Prostate gland (tissue), 2 donors: ENCODE data around the gene KCNT2. TPM values are rescaled to one million over a fixed set of nuclear protein-coding genes. Genes with fewer than 3 reads are reported as not detected.

ENCODE experiments used
- DNase-seq: peaks from one replicate; pipeline ENCODE4 v3.0.0-alpha.2; 2019; ENCODE audit warnings: low spot score
- H3K27ac ChIP-seq, 2 donors: fragments of 200-600 bp; sonication (generic); 2 replicates each; pipeline ENCODE4 v1.5.1; 2017 to 2019
- H3K27me3 ChIP-seq: fragments of 200-600 bp; sonication (generic); replicated peaks from 2 replicates; pipeline ENCODE4 v1.5.1; 2019; ENCODE audit not compliant: insufficient read depth
- H3K36me3 ChIP-seq, 2 donors: fragments of 200-600 bp; sonication (generic); 1 replicate in 1 of 2; 2 replicates in 1 of 2; pipeline versions ENCODE4 v1.5.1 to v1.8.1; 2017 to 2019
- H3K4me1 ChIP-seq: fragments of 200-600 bp; sonication (generic); replicated peaks from 2 replicates; pipeline ENCODE4 v1.5.1; 2019
- H3K4me3 ChIP-seq, 2 donors: fragments of 200-600 bp; sonication (generic); 2 replicates each; pipeline ENCODE4 v1.5.1; 2017 to 2019
- H3K9me3 ChIP-seq: fragments of 200-600 bp; sonication (generic); 2 replicates; pipeline ENCODE4 v1.5.1; 2017
- CTCF ChIP-seq, 4 experiments: fragments of 200-600 bp in 2 of 4; fragments of 450-650 bp in 2 of 4; sonication (generic) in 2 of 4; IDR thresholded peaks; 1 replicate in 3 of 4; 2 replicates in 1 of 4; pipeline ENCODE4 v1.5.1; 2016 to 2019; ENCODE audit warnings: antibody characterized with exemption in 4 of 4, mild to moderate bottlenecking in 2 of 4, moderate library complexity in 2 of 4
- POLR2A ChIP-seq: fragments of 450-650 bp; IDR thresholded peaks from one replicate; pipeline ENCODE4 v1.6.1; 2016; ENCODE audit warnings: antibody characterized with exemption, mild to moderate bottlenecking
- POLR2AphosphoS5 ChIP-seq: sonication (generic); formaldehyde crosslinking; IDR thresholded peaks from one replicate; pipeline ENCODE4 v1.6.1; 2017; ENCODE audit warnings: antibody characterized with exemption
- WGBS: methylation state at CpG from one replicate; pipeline ENCODE4 v1.1.5; 2018; 5-methylcytosine and 5-hydroxymethylcytosine counted together
- intact Hi-C: fragments of 100-400 bp; cut with DNase I; formaldehyde crosslinking; loops from one replicate; pipeline ENCODE4 v1.14.2; 2022
- total RNA-seq, 2 donors: library from RNA; depleted of rRNA; stranded (reverse); fragments of >200 nt; gene quantifications; one replicate each; pipeline ENCODE4 v1.1.0, GENCODE V29; 2016

Gene KCNT2
- total RNA-seq, 2 donors from 2014 or later: 1.2 to 1.9 TPM

GRCh38 chr1:196464480-196464941, 143.7 kb downstream of the KCNT2 start:
- no peak for DNase-seq
- 54% methylated on average over 1 of the region's 1 CpG for WGBS

DNA sequence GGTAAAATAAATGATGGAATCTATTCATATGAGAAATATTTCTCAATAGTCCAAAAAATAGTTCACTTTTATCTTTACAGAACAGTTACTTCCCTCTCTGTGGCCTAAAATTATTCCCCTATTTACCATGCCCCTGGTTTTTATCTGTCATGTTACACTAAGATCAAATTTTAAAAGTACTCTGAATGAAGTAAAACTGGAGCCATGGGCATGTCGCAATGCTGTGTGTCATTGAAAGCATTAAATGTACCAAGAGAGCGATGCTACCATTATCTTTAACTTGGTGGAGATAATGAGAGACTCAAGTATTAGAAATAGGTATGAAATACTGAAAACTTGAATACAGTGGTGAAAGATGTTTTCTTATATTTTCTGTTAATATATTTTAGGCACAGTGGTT, 146.2 kb downstream of the KCNT2 start:
- intact Hi-C loops: no loop called here
- Histone ChIP-seq H3K4me1 (no peaks in the 10 kb centered on the region), H3K27ac (no peak overlapping the region), H3K9me3 (no peaks in the 10 kb centered on the region), H3K4me3 (no peak overlapping the region), H3K27me3 (no peaks in the 10 kb centered on the region), H3K36me3 (no peaks in the 10 kb centered on the region)
- 93% methylated on average over 2 of the region's 2 CpGs for WGBS
- DNase-seq: no peak
- TF ChIP-seq POLR2A (no peak), CTCF (IDR thresholded peaks at IDR 0.05) (no peak), POLR2AphosphoS5 (no peak)

More at GRCh38 chr1:196464480-196464941, 143.7 kb downstream of the KCNT2 start:
- Histone ChIP-seq H3K27ac (no peak overlapping the region), H3K36me3 (no peaks in the 10 kb centered on the region), H3K4me3 (no peak overlapping the region), H3K4me1 (no peaks in the 10 kb centered on the region), H3K27me3 (no peaks in the 10 kb centered on the region), H3K9me3 (no peaks in the 10 kb centered on the region)
- intact Hi-C loops: no loop called here
- TF ChIP-seq CTCF (IDR thresholded peaks at IDR 0.05) (no peak), POLR2AphosphoS5 (no peak), POLR2A (no peak)

DNA sequence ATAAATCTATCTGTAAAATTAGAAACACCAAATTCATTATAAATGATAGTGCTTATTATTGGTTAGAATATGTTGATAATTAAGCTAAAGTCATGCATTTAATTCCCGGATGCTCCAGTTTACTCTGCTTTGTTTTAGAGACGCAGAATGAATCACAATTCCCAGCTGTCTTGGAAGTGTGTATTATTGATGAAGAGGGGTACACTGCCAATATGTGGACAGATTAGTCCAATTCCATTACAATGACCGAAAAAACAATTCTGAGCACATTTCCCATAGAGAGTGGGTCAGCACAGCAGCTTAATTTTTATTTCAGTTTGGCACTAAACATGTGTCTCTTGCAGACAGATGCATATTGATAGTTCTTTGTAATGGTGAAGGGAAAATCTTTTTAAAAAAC, 146.7 kb downstream of the KCNT2 start:
- Histone ChIP-seq H3K4me1 (no peaks in the 10 kb centered on the region), H3K27ac (no peak overlapping the region), H3K4me3 (no peak overlapping the region), H3K36me3 (no peaks in the 10 kb centered on the region), H3K9me3 (no peaks in the 10 kb centered on the region), H3K27me3 (no peaks in the 10 kb centered on the region)
- TF ChIP-seq POLR2A (no peak), CTCF (IDR thresholded peaks at IDR 0.05) (no peak), POLR2AphosphoS5 (no peak)
- intact Hi-C loops: no loop called here
- WGBS: 93% methylated on average over 3 of the region's 3 CpGs
- DNase-seq: no peak

DNA sequence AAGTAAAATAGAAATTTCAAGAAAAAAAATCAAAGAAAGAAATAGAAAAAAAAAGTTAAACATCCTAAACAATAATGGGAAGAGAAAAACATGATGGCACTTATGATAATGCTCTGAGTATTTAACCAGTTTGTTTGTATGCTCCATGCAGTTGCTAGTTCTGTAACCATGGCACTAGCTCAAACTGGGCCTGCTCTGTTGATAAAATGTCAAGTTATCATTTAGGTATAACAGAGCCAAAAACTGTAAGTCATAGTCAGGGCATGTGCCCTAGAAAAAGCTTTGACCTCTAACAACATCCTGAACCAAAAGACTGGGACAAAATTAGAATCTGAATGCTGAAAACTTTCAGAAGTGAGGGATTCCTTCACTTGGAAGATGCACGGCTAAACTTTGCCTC, 148.9 kb downstream of the KCNT2 start:
- intact Hi-C loops: no loop called here
- no peak overlapping the region for H3K27ac ChIP-seq

More for the DNA sequence above, 148.9 kb downstream of the KCNT2 start:
- no peaks in the 10 kb centered on the region for H3K27me3 ChIP-seq
- no peak overlapping the region for H3K4me3 ChIP-seq
- TF ChIP-seq POLR2AphosphoS5: no peak
- TF ChIP-seq CTCF (IDR thresholded peaks at IDR 0.05): no peak
- no peak for TF ChIP-seq POLR2A
- WGBS: 84% methylated on average over 1 of the region's 1 CpG
- H3K9me3 ChIP-seq: no peaks in the 10 kb centered on the region
- no peak for DNase-seq
- no peaks in the 10 kb centered on the region for H3K36me3 ChIP-seq
- H3K4me1 ChIP-seq: no peaks in the 10 kb centered on the region
